22Rv1 (cell line): Measurements from ENCODE around the gene LILRA6.

Experiments used
- H3K27ac ChIP-seq: fragments of 450-650 bp; 2 replicates; pipeline ENCODE4 v1.5.1; 2017
- ZFX ChIP-seq: fragments of 450-650 bp; IDR thresholded peaks from 2 replicates; pipeline ENCODE4 v1.6.1; 2017; ENCODE audit warnings: antibody characterized with exemption, borderline replicate concordance
- TF ChIP-seq, protein P1 (sequence below): fragments of 450-650 bp; IDR thresholded peaks from 2 replicates; pipeline ENCODE4 v1.5.1; 2017; ENCODE audit warnings: mild to moderate bottlenecking

Gene LILRA6

DNA sequence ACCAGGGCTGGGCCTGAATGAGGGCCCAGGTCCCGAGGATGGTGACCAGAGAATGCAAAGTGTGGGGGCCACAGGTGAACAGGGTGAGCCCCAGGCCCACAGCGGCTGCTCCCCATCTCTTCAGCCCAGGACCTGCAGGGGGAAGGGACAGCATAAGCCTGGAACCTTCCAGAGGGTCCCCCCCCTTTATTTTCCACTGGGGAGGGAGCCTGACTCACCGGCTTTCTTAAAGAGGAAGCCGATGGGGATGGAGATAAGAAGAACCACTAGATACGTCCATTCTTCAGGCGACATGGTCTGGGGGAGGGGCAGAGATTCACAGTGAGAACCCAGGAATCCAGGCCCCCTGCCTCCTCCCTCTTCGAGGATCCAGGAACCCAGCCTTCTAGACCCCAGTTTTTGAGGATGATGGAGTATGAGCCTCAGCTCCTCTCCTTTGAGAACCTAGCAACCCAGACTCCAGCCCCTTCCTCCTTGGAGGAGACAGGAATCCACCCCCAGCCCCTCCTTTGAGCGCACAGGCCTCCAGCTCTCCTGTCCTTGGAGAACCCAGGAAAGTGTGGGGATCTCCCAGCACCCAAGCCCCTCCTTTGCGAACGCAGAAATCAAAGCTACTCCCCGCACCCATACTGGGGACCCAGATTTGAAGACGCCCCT lies 54.2 kb downstream of the LILRA6 start:
- TF ChIP-seq ZFX, result no peak
- TF ChIP-seq, protein P1, sequence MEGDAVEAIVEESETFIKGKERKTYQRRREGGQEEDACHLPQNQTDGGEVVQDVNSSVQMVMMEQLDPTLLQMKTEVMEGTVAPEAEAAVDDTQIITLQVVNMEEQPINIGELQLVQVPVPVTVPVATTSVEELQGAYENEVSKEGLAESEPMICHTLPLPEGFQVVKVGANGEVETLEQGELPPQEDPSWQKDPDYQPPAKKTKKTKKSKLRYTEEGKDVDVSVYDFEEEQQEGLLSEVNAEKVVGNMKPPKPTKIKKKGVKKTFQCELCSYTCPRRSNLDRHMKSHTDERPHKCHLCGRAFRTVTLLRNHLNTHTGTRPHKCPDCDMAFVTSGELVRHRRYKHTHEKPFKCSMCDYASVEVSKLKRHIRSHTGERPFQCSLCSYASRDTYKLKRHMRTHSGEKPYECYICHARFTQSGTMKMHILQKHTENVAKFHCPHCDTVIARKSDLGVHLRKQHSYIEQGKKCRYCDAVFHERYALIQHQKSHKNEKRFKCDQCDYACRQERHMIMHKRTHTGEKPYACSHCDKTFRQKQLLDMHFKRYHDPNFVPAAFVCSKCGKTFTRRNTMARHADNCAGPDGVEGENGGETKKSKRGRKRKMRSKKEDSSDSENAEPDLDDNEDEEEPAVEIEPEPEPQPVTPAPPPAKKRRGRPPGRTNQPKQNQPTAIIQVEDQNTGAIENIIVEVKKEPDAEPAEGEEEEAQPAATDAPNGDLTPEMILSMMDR, result no peak
- peak overlapping the region; percentile 96 for H3K27ac ChIP-seq

DNA sequence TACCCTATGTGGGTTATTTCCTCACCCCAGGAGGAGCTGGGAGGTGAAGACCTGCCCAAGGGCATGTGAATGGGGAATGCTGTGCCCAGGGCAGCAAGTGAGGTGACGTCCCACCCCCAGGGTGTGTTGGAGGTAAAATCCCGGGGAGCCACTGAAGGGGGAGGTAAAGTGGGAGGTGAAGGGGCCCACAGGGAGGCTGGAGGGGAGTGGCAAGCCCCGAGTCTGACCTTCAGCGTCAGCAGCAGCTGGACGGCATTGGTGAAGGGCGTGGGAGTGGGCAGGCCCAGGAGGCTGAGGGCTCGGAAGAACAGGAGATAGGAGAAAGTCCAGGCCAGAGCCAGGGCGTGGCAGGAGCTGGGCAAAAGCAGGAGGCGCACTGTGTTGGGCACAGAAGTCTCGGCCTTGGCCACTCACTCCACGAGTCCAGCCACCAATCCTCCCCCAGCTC lies 55.6 kb downstream of the LILRA6 start:
- no peak overlapping the region; the same call in 1 of the 2 replicates for H3K27ac ChIP-seq
- TF ChIP-seq ZFX, result no peak
- TF ChIP-seq, protein P1, result no peak
